Astrocyte of the cerebellum (primary cell): Measurements from ENCODE around the gene RPL37.
A peak's percentile ranks its signal among the peaks of the same experiment; 100 is the strongest.
"Not testable (repeated sequence)": the region's sequence is repeated elsewhere in the genome, so short reads cannot be mapped to it uniquely, and the experiment has no call there.

Source experiments
- DNase-seq: peaks from one replicate; pipeline ENCODE4 v3.0.0-alpha.2; 2011; ENCODE audit warnings: low read depth
- H3K4me3 ChIP-seq: 2 replicates; pipeline ENCODE4 v1.5.1; 2011; ENCODE audit warnings: mild to moderate bottlenecking, low read depth, low read length, moderate library complexity
- CTCF ChIP-seq: IDR thresholded peaks from 2 replicates; pipeline ENCODE4 v1.5.1; 2012; ENCODE audit warnings: low read length, low read depth, moderate library complexity, mild to moderate bottlenecking; ENCODE audit errors: missing control alignments
- in situ Hi-C: cut with HindIII; loops from 2 replicates; pipeline ENCODE4 v1.10.0; 2017; ENCODE audit warnings: low sequenced_read_pairs

Gene RPL37

GRCh38 chr5:40834849-40835787 is at the start of gene RPL37:
RPL37 (minus strand) TSS chr5:40835222; CDS start chr5:40835185, 37 bp downstream.
- in situ Hi-C loops, result no loop called here
- DNase-seq, result peak; percentile 90
- H3K4me3 ChIP-seq, result peak within 1 kb of the TSS; percentile 76
- no peak for TF ChIP-seq CTCF

GRCh38 chr5:40883051-40883450 is 48.0 kb upstream of the RPL37 start:
- H3K4me3 ChIP-seq, DNase-seq, in situ Hi-C loops: not testable (repeated sequence)

- in situ Hi-C loops, result no loop called here
- DNase-seq, result no peak
- no peak overlapping the region for H3K4me3 ChIP-seq
- TF ChIP-seq CTCF, result no peak
These were observed 47.3 kb upstream of the RPL37 start for GRCh38 chr5:40882291-40882690.

- TF ChIP-seq CTCF, result no peak
- H3K4me3 ChIP-seq, result no peak overlapping the region
- DNase-seq, result peak; percentile 8
- in situ Hi-C loops, result no loop called here
These were observed 44.3 kb upstream of the RPL37 start for GRCh38 chr5:40879163-40879942.

GRCh38 chr5:40877371-40877988 is 42.5 kb upstream of the RPL37 start:
- no peak overlapping the region for H3K4me3 ChIP-seq
- TF ChIP-seq CTCF, result no peak
- no peak for DNase-seq
- in situ Hi-C loops, result no loop called here

- in situ Hi-C loops, result no loop called here
- no peak overlapping the region for H3K4me3 ChIP-seq
- no peak for TF ChIP-seq CTCF
- no peak for DNase-seq
These were observed 40.9 kb upstream of the RPL37 start for GRCh38 chr5:40875958-40876357.
